ENCODE measurements around the gene KRTAP13-4. TPM values are rescaled to one million over a fixed set of nuclear protein-coding genes. Genes with fewer than 3 reads are reported as not detected.

Gene KRTAP13-4
- total RNA-seq, 1 donor from 2014 or later, result not detected

GRCh38 chr21:30443226-30443625, 13.2 kb downstream of the KRTAP13-4 start:
- no peaks in the 10 kb centered on the region for H3K27me3 ChIP-seq
- Mint-ChIP-seq H3K36me3 (no peaks in the 10 kb centered on the region), H3K27me3 (ENCODE audit: insufficient read depth, low read depth) (no peaks in the 10 kb centered on the region), H3K27ac (no peak overlapping the region), H3K4me3 (no peak overlapping the region), H3K4me1 (no peaks in the 10 kb centered on the region), H3K9me3 (no peaks in the 10 kb centered on the region)
- H3K27ac ChIP-seq, result no peak overlapping the region
- no peak for TF ChIP-seq CTCF (IDR thresholded peaks at IDR 0.05)
- TF ChIP-seq EZH2phosphoT487 (IDR thresholded peaks at IDR 0.05), result no peak
- TF ChIP-seq EZH2 (IDR thresholded peaks at IDR 0.05), result no peak
- no peaks in the 10 kb centered on the region for H3K79me2 ChIP-seq (ENCODE audit: low read depth)
- H3K36me3 ChIP-seq, result no peaks in the 10 kb centered on the region
- H2AFZ ChIP-seq (replicated peaks), result no peak overlapping the region
- H3K4me1 ChIP-seq, result no peaks in the 10 kb centered on the region
- H3K9me3 ChIP-seq (ENCODE audit: low read depth), result no peaks in the 10 kb centered on the region
- DNase-seq (ENCODE audit: low spot score), result no peak
- H4K20me1 ChIP-seq (ENCODE audit: low read depth), result no peaks in the 10 kb centered on the region
- no peaks in the 10 kb centered on the region for H3F3A ChIP-seq (ENCODE audit: low read depth)
- no peak overlapping the region for H3K4me2 ChIP-seq
- H3K4me3 ChIP-seq, result no peak overlapping the region
- no peak overlapping the region for H3K9ac ChIP-seq

GRCh38 chr21:30444204-30444603, 14.2 kb downstream of the KRTAP13-4 start:
- H3K4me1 Mint-ChIP-seq, result no peaks in the 10 kb centered on the region
- no peaks in the 10 kb centered on the region for H3K27me3 ChIP-seq
- H3K4me2 ChIP-seq, result no peak overlapping the region
- no peak overlapping the region for H3K9ac ChIP-seq
- H3K36me3 Mint-ChIP-seq, result no peaks in the 10 kb centered on the region
- H3K36me3 ChIP-seq, result no peaks in the 10 kb centered on the region
- no peaks in the 10 kb centered on the region for H3K79me2 ChIP-seq (ENCODE audit: low read depth)
- no peak overlapping the region for H3K4me3 ChIP-seq
- no peaks in the 10 kb centered on the region for H3K9me3 Mint-ChIP-seq
- H3K4me1 ChIP-seq, result no peaks in the 10 kb centered on the region
- no peak overlapping the region for H2AFZ ChIP-seq (replicated peaks)
- TF ChIP-seq EZH2phosphoT487 (IDR thresholded peaks at IDR 0.05) (no peak), CTCF (IDR thresholded peaks at IDR 0.05) (no peak), EZH2 (IDR thresholded peaks at IDR 0.05) (no peak)
- H3K27ac ChIP-seq, result no peak overlapping the region
- H3F3A ChIP-seq (ENCODE audit: low read depth), result no peaks in the 10 kb centered on the region
- DNase-seq (ENCODE audit: low spot score), result peak; percentile 18
- no peaks in the 10 kb centered on the region for H4K20me1 ChIP-seq (ENCODE audit: low read depth)
- no peaks in the 10 kb centered on the region for H3K27me3 Mint-ChIP-seq (ENCODE audit: insufficient read depth, low read depth)
- H3K9me3 ChIP-seq (ENCODE audit: low read depth), result no peaks in the 10 kb centered on the region
- no peak overlapping the region for H3K27ac Mint-ChIP-seq
- no peak overlapping the region for H3K4me3 Mint-ChIP-seq

- Histone ChIP-seq H3F3A (ENCODE audit: low read depth) (no peaks in the 10 kb centered on the region), H3K36me3 (no peaks in the 10 kb centered on the region), H3K27ac (no peak overlapping the region), H2AFZ (replicated peaks) (no peak overlapping the region), H3K9me3 (ENCODE audit: low read depth) (no peaks in the 10 kb centered on the region), H3K27me3 (no peaks in the 10 kb centered on the region), H3K4me1 (no peaks in the 10 kb centered on the region), H3K4me2 (no peak overlapping the region), H3K79me2 (ENCODE audit: low read depth) (no peaks in the 10 kb centered on the region), H4K20me1 (ENCODE audit: low read depth) (no peaks in the 10 kb centered on the region), H3K4me3 (no peak overlapping the region), H3K9ac (no peak overlapping the region)
- H3K36me3 Mint-ChIP-seq, result no peaks in the 10 kb centered on the region
- H3K4me3 Mint-ChIP-seq, result no peak overlapping the region
- H3K4me1 Mint-ChIP-seq, result no peaks in the 10 kb centered on the region
- H3K27me3 Mint-ChIP-seq (ENCODE audit: insufficient read depth, low read depth), result no peaks in the 10 kb centered on the region
- no peaks in the 10 kb centered on the region for H3K9me3 Mint-ChIP-seq
- no peak overlapping the region for H3K27ac Mint-ChIP-seq
- DNase-seq (ENCODE audit: low spot score), result no peak
- no peak for TF ChIP-seq CTCF (IDR thresholded peaks at IDR 0.05)
- TF ChIP-seq EZH2 (IDR thresholded peaks at IDR 0.05), result no peak
- TF ChIP-seq EZH2phosphoT487 (IDR thresholded peaks at IDR 0.05), result no peak
Measured at GRCh38 chr21:30447056-30447455, 17.0 kb downstream of the KRTAP13-4 start.

Measured in neural progenitor cell (in vitro differentiated cells).